ENCODE data around the gene ADAM15. TPM values are rescaled to one million over a fixed set of nuclear protein-coding genes. Genes with fewer than 3 reads are reported as not detected.

The ADAM15 gene
- polyA plus RNA-seq, 2 of the 4 experiments (the other 2 are of a cell fraction): 25.6 to 33.0 TPM

DNA sequence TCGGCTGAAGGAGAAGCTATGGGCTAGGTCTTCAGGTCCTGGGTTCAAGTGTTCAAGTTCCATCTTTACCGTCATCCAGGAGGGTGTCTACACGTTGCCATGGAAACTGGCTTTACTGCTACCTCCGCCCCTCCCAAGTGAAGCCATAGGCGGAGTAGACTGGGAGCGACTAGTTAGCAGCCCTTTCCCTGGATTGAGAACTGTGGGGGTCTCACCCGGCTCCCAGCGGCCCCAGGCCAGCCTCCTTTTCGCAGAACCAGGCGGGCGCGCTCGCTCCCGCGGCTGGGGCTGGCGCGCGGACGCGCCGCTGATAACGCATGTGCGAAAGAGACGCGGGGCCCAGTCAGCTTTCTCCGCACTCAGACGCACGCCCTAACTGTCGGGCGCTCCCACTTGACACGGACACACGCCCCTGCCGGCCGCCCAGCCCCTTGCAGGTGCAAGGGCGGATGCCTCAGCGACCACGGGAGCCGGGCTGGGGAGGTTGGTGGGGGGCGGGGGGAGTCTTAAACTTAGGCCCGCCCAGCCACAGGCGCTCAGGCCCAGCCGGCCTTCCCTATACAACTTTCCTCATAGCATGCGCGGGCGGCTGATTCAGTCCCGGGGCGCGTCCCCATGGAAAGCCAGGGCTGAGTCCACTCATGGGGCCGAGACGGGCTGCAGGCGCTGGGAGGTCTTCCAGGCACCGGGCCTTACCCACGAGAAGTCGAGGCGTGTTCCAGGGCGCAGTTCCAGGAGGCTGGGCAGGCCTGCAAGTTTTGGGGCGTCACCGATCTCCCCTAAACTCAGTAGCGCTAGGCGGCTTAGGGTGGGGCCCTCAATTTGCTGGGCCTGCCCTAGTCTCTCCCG lies 19.8 kb downstream of the ADAM15 start:
- DNase-seq (ENCODE audit: low read depth in 1 of 2, low spot score in 1 of 2) (peak in 1 of 2 experiments; percentile 71), ATAC-seq (peak; percentile 79 to 88), FAIRE-seq (no peak)
- TF ChIP-seq FOSB (CRISPR knock-in tag; IDR thresholded peaks at IDR 0.05) (no peak), KDM5A (IDR thresholded peaks at IDR 0.05) (no peak), NFE2L2 (conservative IDR thresholded peaks at IDR 0.05; ENCODE audit: low read length) (no peak), HEYL (CRISPR knock-in tag; IDR thresholded peaks at IDR 0.05) (no peak), RFX5 (IDR thresholded peaks at IDR 0.05) (0 out of 2 replicates have a peak, but pooled peaks have one; percentile 21), HOXA7 (CRISPR knock-in tag; IDR thresholded peaks at IDR 0.05) (no peak), POLR2AphosphoS2 (conservative IDR thresholded peaks at IDR 0.05; ENCODE audit: low read length) (no peak), MAX (IDR thresholded peaks at IDR 0.05) (peak; percentile 45; the same call in 1 of the 2 replicates)
- TF ChIP-seq, protein P1, sequence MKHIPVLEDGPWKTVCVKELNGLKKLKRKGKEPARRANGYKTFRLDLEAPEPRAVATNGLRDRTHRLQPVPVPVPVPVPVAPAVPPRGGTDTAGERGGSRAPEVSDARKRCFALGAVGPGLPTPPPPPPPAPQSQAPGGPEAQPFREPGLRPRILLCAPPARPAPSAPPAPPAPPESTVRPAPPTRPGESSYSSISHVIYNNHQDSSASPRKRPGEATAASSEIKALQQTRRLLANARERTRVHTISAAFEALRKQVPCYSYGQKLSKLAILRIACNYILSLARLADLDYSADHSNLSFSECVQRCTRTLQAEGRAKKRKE (CRISPR knock-in tag; IDR thresholded peaks at IDR 0.05; ENCODE audit: low read depth): no peak
- CTCF ChIA-PET: interaction anchor here (1.0 to 27.3 kb wide), 5 partner anchors 10 to 96 kb away, joined by 5 to 350 read pairs (median 10); partner anchors contain the start of genes ADAM15 and EFNA4
- Histone ChIP-seq H3K27ac (peak overlapping the region; percentile 51 to 63), H3K4me1 (0 out of 3 replicates have a peak, but pooled peaks cover 12% of the 10 kb centered on the region), H3K9me3 (no peaks in the 10 kb centered on the region), H3K4me2 (peak overlapping the region; percentile 71), H3K4me3 (peak overlapping the region; percentile 34)
- POLR2A ChIA-PET: interaction anchor here (1.0 to 1.6 kb wide), 2 partner anchors 14 to 123 kb away, joined by 3 to 4 read pairs; no protein-coding TSS in a partner anchor
- 57% methylated on average over 35 of the region's 61 CpGs for WGBS (ENCODE audit: missing lambda C conversion rate)

GRCh38 chr1:155071701-155072100 lies 20.6 kb downstream of the ADAM15 start:
- FAIRE-seq: no peak
- ChIA-PET POLR2A (no interaction called here), CTCF (interaction anchor here (0.6 to 27.3 kb wide), 5 partner anchors 13 to 592 kb away, joined by 3 to 350 read pairs (median 4); partner anchors contain the start of genes ADAM15 and EFNA4)
- no peak for ATAC-seq
- Histone ChIP-seq H3K9me3 (no peaks in the 10 kb centered on the region), H3K4me3 (no peak overlapping the region), H3K27ac (no peak overlapping the region), H3K4me2 (no peak overlapping the region), H3K4me1 (0 out of 3 replicates have a peak, but pooled peaks cover 12% of the 10 kb centered on the region)
- DNase-seq (ENCODE audit: low read depth in 1 of 2, low spot score in 1 of 2): no peak
- TF ChIP-seq NFE2L2 (conservative IDR thresholded peaks at IDR 0.05; ENCODE audit: low read length) (no peak), RFX5 (IDR thresholded peaks at IDR 0.05) (no peak), EHMT2 (IDR thresholded peaks at IDR 0.05; ENCODE audit: low read depth) (no peak), HOXB13 (CRISPR knock-in tag; IDR thresholded peaks at IDR 0.05; ENCODE audit: low read depth) (no peak), POLR2AphosphoS2 (conservative IDR thresholded peaks at IDR 0.05; ENCODE audit: low read length) (no peak), MAFK (IDR thresholded peaks at IDR 0.05; ENCODE audit: partially characterized antibody) (no peak), USF2 (IDR thresholded peaks at IDR 0.05) (no peak), SREBF2 (IDR thresholded peaks at IDR 0.05) (no peak), ZFP36 (IDR thresholded peaks at IDR 0.05; ENCODE audit: borderline replicate concordance, partially characterized antibody) (no peak), E2F6 (IDR thresholded peaks at IDR 0.05; ENCODE audit: borderline replicate concordance, low read depth) (no peak), TFCP2L1 (CRISPR knock-in tag; IDR thresholded peaks at IDR 0.05) (no peak)
- TF ChIP-seq, protein P2, sequence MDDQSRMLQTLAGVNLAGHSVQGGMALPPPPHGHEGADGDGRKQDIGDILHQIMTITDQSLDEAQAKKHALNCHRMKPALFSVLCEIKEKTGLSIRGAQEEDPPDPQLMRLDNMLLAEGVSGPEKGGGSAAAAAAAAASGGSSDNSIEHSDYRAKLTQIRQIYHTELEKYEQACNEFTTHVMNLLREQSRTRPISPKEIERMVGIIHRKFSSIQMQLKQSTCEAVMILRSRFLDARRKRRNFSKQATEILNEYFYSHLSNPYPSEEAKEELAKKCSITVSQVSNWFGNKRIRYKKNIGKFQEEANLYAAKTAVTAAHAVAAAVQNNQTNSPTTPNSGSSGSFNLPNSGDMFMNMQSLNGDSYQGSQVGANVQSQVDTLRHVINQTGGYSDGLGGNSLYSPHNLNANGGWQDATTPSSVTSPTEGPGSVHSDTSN (IDR thresholded peaks at IDR 0.05): no peak
- TF ChIP-seq, protein P3, sequence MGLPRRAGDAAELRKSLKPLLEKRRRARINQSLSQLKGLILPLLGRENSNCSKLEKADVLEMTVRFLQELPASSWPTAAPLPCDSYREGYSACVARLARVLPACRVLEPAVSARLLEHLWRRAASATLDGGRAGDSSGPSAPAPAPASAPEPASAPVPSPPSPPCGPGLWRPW (IDR thresholded peaks at IDR 0.05): no peak
- WGBS (ENCODE audit: missing lambda C conversion rate): 92% methylated on average over 14 of the region's 14 CpGs

Data from A549 (cell line).